H54 (cell line): ENCODE measurements around the gene LEMD2.

ENCODE experiments used
- DNase-seq: peaks from one replicate; pipeline ENCODE4 v3.0.0; 2011; ENCODE audit warnings: low spot score, mixed read lengths; ENCODE audit not compliant: insufficient read length
- FAIRE-seq: peaks from 3 replicates; lab custom pipeline; 2011; peaks lifted over from hg19 to GRCh38; lab: Jason Lieb, UNC
- POLR2A ChIP-seq: IDR thresholded peaks from 2 replicates; pipeline ENCODE4 v1.6.1; 2011; ENCODE audit warnings: low read depth, mild to moderate bottlenecking, low read length

The LEMD2 gene

GRCh38 chr6:33723371-33724085 is 65.4 kb downstream of the LEMD2 start:
- no peak for DNase-seq
- TF ChIP-seq POLR2A: no peak
- no peak for FAIRE-seq

- DNase-seq (no peak), FAIRE-seq (no peak)
- no peak for TF ChIP-seq POLR2A
These were observed 66.8 kb downstream of the LEMD2 start for GRCh38 chr6:33722103-33722623.

GRCh38 chr6:33721508-33721907 is 67.4 kb downstream of the LEMD2 start:
- no peak for TF ChIP-seq POLR2A
- DNase-seq (no peak), FAIRE-seq (no peak)
